CD4-positive, alpha-beta T cell treated with Interleukin-4 for 1 hour (primary cell): Measurements from ENCODE around the gene EXOC6.

Experiments
- DNase-seq, 2 donors: peaks; one replicate each; pipeline ENCODE4 v3.0.0-alpha.2; 2020 to 2022

The EXOC6 gene

GRCh38 chr10:93067443-93068365, 219.4 kb downstream of the EXOC6 start:
- DNase-seq, result no peak

GRCh38 chr10:93068411-93069244, 220.3 kb downstream of the EXOC6 start:
- DNase-seq, result no peak

- no peak for DNase-seq
Observed at GRCh38 chr10:93069245-93069561, 220.9 kb downstream of the EXOC6 start.

GRCh38 chr10:93070378-93071176, 222.3 kb downstream of the EXOC6 start:
- DNase-seq, result no peak

- no peak for DNase-seq
Observed at GRCh38 chr10:93071177-93071472, 222.8 kb downstream of the EXOC6 start.

GRCh38 chr10:93071674-93072224, 223.4 kb downstream of the EXOC6 start:
- no peak for DNase-seq

GRCh38 chr10:93072225-93072712, 223.9 kb downstream of the EXOC6 start:
- DNase-seq, result no peak

- DNase-seq, result no peak
Observed at GRCh38 chr10:93072713-93073538, 224.6 kb downstream of the EXOC6 start.

- no peak for DNase-seq
Observed at GRCh38 chr10:93073539-93074146, 225.3 kb downstream of the EXOC6 start, which contains the start of gene CYP26A1. TSS of gene CYP26A1 (plus strand) at chr10:93073893. CDS start at chr10:93073935, 42 bp downstream.

GRCh38 chr10:93074147-93074596, 225.9 kb downstream of the EXOC6 start:
- no peak for DNase-seq

- DNase-seq, result no peak
Observed at GRCh38 chr10:93074597-93075368, 226.5 kb downstream of the EXOC6 start.

GRCh38 chr10:93075369-93076221, 227.3 kb downstream of the EXOC6 start:
- DNase-seq, result no peak

- no peak for DNase-seq
Observed at GRCh38 chr10:93076871-93077270, 228.6 kb downstream of the EXOC6 start.

GRCh38 chr10:93077860-93078337, 229.6 kb downstream of the EXOC6 start:
- no peak for DNase-seq

GRCh38 chr10:93079663-93080349, 231.5 kb downstream of the EXOC6 start:
- no peak for DNase-seq

GRCh38 chr10:93080350-93081046, 232.2 kb downstream of the EXOC6 start:
- peak; percentile 38 to 47 for DNase-seq

GRCh38 chr10:93081318-93081717, 233.0 kb downstream of the EXOC6 start:
- no peak for DNase-seq

- no peak for DNase-seq
Observed at GRCh38 chr10:93081834-93082233, 233.5 kb downstream of the EXOC6 start.
